Left kidney (tissue), 2 donors: ENCODE results near the gene MYO1D. TPM values are rescaled to one million over a fixed set of nuclear protein-coding genes. Genes with fewer than 3 reads are reported as not detected.

Experiments
- DNase-seq: peaks from one replicate; pipeline ENCODE4 v3.0.0-alpha.2; 2013
- polyA plus RNA-seq: library from polyadenylated mRNA; unstranded; fragments of 120-200 nt; gene quantifications from one replicate; pipeline ENCODE4 v1.2.1, GENCODE V29; 2013; ENCODE audit not compliant: insufficient read length

The MYO1D gene
- polyA plus RNA-seq, 1 donor: 27.1 TPM

GRCh38 chr17:32489320-32490100, 387.4 kb downstream of the MYO1D start:
- DNase-seq: no peak

GRCh38 chr17:32488604-32489180, 388.2 kb downstream of the MYO1D start:
- no peak for DNase-seq

- DNase-seq: no peak
Observed at GRCh38 chr17:32488177-32488542, 388.8 kb downstream of the MYO1D start.

- no peak for DNase-seq
Observed at GRCh38 chr17:32487473-32488176, 389.3 kb downstream of the MYO1D start.

GRCh38 chr17:32486701-32487472, 390.0 kb downstream of the MYO1D start, which contains the start of gene CDK5R1:
CDK5R1 (plus strand) TSS chr17:32486993; CDS start chr17:32487621, 628 bp downstream.
- DNase-seq: peak; percentile 79

- DNase-seq: peak; percentile 78
Observed at GRCh38 chr17:32486111-32486700, 390.7 kb downstream of the MYO1D start.

- no peak for DNase-seq
Observed at GRCh38 chr17:32485261-32486110, 391.4 kb downstream of the MYO1D start.

- no peak for DNase-seq
Observed at GRCh38 chr17:32484628-32485027, 392.3 kb downstream of the MYO1D start.

GRCh38 chr17:32484041-32484461, 392.9 kb downstream of the MYO1D start:
- DNase-seq: no peak

- peak; percentile 73 for DNase-seq
Observed at GRCh38 chr17:32483451-32484019, 393.4 kb downstream of the MYO1D start.

- DNase-seq: no peak
Observed at GRCh38 chr17:32482568-32483320, 394.2 kb downstream of the MYO1D start.

- no peak for DNase-seq
Observed at GRCh38 chr17:32481193-32481592, 395.7 kb downstream of the MYO1D start.

- DNase-seq: no peak
Observed at GRCh38 chr17:32479074-32479617, 397.8 kb downstream of the MYO1D start.

- DNase-seq: no peak
Observed at GRCh38 chr17:32477220-32477619, 399.7 kb downstream of the MYO1D start.

GRCh38 chr17:32475258-32475657, 401.7 kb downstream of the MYO1D start:
- no peak for DNase-seq

GRCh38 chr17:32471652-32472051, 405.3 kb downstream of the MYO1D start:
- no peak for DNase-seq

GRCh38 chr17:32470405-32471167, 406.3 kb downstream of the MYO1D start:
- no peak for DNase-seq

GRCh38 chr17:32467949-32468348, 409.0 kb downstream of the MYO1D start:
- no peak for DNase-seq

GRCh38 chr17:32464374-32464773, 412.6 kb downstream of the MYO1D start:
- DNase-seq: no peak
